ENCODE measurements around the gene NPR1.

Gene NPR1

DNA sequence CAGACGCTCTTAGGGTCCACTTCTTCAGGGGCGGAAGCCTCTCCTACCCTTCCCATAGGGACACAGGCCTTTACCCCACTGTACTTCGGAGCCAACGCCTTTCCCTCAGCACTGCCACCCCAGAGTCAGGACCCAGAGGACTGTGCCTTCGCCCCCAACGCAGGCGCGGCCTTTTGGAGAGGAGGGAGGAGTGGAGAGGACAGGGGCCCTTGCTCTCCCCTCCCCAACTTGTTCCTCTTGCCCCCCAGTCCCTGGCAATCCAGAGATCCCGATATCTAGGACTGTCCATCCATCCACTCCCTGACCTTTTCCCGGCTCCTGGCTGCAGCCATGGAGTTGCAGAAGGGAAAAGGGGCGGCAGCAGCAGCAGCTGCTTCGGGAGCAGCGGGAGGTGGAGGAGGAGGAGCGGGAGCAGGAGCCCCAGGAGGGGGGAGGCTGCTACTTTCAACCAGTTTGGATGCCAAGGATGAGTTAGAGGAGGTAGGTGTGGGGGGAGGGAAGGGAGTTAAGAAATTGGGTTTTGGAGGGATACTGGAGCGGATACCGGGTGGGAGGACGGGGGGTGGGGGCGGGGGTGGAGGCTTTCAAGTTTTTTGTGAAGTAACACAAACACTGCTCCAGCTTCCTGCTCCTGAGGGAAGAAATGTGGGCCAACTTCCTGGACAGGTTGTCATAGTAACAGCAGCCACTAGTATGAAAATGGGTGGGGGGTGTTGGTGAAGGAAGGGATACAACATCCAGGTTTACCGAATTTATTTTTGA is 50.0 kb downstream of the NPR1 start:
- peak; percentile 12 for DNase-seq

DNA sequence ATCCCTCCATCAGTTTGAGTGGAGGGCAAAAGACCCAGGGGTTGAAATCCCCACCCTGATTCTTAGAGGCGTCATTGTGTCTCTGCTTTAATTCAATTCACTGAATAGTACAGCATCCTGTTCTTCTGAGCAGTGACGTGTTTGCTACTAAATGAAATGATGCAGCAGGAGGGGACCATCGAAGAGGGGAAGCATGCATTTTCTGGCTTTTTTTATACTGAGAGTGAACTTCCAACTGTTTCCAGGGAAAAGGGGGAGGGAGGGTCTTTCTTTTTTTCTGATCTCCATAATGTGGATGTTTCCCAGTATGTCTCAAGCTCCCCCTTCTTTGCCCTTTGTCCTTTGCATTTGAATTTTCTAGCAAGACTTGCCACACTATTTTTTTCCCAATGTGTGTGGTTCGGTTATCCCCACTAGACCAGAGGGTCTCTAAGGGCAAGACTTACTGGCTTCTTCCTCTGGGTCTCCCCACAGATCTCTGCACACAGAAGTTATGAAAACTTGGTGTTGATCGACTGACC is 52.0 kb downstream of the NPR1 start:
- DNase-seq, result no peak

DNA sequence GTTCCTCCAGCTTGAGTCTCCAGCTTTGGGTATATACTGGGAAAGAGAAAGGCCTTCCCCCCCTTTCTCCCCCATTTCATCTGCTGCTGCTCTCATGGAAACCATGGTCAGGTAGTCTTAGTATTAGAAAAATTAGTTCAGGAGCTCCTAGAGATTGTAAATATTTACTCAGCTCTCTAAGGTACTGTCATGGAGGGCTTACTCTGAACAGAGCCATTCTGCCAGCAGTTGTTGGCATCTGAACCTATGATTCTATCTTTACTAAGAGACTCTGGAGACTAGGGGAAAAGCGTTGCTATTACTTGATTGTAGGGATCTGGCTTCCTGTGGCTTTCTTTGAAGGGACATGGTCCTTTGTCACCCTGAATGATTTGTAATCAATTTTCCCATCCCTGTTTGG is 55.5 kb downstream of the NPR1 start:
- DNase-seq, result no peak

DNA sequence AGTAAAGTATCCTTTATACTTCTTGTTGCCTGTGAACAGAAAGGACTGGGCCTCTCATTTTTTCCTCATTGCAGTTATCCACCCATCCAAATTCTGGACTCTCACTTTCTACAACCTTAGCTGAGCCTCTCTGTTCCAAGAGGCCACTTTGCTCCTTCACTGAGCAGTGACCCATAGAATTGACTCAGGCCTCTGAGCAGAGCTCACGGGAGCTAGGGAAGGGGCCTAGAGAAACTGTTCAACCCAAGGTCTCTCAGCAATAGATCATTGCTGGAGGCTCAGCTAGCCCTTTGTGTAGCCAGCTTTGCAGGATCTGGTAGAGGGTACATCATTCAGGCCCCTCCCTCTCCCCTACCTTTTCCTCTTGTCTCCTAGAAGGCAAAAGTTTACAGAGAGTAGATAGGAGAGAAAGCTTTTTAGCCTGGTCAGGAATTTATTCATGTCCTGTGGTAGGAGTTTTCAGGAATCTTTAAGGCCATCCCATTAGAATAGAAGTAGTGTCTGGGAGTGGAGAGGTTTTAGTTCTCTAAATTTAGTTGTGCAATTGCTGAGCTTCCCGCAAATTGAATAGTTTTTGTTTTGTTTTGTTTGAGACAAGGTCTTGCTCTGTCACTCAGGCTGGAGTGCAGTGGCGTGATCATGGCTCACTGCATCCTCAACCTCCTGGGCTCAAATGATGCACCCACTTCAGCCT is 56.1 kb downstream of the NPR1 start:
- DNase-seq, result no peak

DNA sequence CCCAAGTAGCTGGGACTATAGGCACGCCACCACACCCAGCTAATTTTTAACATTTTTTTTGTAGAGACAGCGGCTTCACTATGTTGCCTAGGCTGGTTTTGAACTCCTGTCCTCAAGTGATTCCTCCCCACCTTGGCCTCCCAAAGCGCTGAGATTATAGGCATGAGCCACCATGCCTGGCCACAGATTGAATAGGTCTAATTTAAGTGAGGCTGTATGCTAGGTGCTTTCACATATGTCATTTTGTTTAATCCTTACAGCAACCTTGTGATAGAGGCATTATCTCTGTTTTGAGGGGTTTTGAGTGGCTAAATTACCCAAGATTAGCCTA is 56.6 kb downstream of the NPR1 start:
- no peak for DNase-seq

DNA sequence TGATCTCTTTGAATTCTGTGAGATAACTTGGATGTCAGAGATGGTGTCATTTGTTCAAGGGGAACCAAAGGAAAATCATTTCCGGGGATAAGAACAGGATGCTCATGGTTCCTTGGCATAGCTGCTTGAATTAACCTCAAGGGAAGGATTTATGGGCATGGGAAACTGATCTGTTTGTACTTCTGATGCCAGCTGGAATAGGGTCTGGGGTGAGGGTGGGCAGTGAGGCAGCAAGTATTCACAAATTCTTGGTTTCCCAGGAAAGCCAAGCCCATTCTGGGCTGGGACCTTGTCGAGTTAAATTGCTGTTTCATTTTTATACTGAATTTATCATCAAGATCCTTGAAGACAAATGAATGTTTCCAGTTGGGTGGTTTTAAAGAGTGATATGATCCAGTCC is 63.5 kb downstream of the NPR1 start:
- no peak for DNase-seq

DNA sequence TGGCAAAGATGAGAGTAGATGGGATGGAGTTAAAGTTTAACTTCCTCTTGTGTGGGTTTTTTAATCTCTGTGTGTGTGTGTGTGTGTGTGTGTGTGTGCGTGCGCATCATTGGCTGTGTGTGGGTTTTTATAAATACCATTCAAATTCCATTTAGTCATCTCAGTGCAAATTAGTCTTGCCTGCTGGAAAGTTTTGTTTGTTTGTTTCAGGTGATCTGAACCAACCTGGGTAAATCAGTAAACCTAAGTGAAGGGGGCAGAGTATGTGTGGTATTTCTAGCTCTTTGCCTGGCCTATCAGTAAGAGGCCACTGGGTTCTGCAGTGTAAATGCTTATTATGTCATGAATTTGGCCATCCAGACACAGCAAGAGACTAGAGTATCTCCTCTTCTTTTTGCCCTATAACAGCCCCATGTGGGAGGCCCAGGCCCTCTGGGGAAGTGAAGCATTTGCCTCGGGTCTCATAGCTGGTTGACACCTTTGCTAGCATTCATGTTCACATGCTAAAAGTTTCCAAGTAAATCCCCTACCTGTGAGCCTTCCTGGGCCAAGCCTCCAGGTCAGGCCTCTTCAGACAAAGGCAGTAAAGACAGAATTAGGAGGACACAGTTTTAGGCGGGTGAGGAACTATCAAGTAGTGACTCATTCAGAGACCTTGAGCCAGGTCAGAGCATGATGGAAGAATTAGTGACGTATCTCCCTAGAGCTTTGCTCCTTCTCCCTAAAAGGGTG is 64.1 kb downstream of the NPR1 start:
- DNase-seq, result no peak

All from stimulated activated naive CD4-positive, alpha-beta T cell treated with Interleukin-2 at 50 U/mL for 16 hours (primary cell).